Astrocyte (in vitro differentiated cells and primary cell): Measurements from ENCODE around the gene SMCO3. TPM values are rescaled to one million over a fixed set of nuclear protein-coding genes. Genes with fewer than 3 reads are reported as not detected.
A peak's percentile ranks its signal among the peaks of the same experiment; 100 is the strongest.

Source experiments
- DNase-seq: peaks from one replicate; pipeline ENCODE4 v3.0.0-alpha.2; 2010; ENCODE audit warnings: low read depth
- FAIRE-seq: peaks from 2 replicates; lab custom pipeline; 2011; peaks lifted over from hg19 to GRCh38; lab: Jason Lieb, UNC
- H2AFZ ChIP-seq: 2 replicates; pipeline ENCODE4 v1.6.0; 2012; ENCODE audit warnings: low read depth, low read length, inconsistent platforms
- H3K27ac ChIP-seq: 2 replicates; pipeline ENCODE4 v1.5.1; 2011; ENCODE audit warnings: low read depth, low read length, inconsistent platforms
- H3K27me3 ChIP-seq: 2 replicates; pipeline ENCODE4 v1.6.0; 2011; ENCODE audit warnings: low read length, inconsistent platforms; ENCODE audit not compliant: insufficient read depth
- H3K36me3 ChIP-seq: 2 replicates; pipeline ENCODE4 v1.5.1; 2011; ENCODE audit warnings: low read length, inconsistent platforms; ENCODE audit not compliant: insufficient read depth
- H3K4me1 ChIP-seq: 2 replicates; pipeline ENCODE4 v1.5.1; 2011; ENCODE audit warnings: low read length, inconsistent platforms; ENCODE audit not compliant: insufficient read depth
- H3K4me2 ChIP-seq: 2 replicates; pipeline ENCODE4 v1.6.0; 2012; ENCODE audit warnings: low read length, inconsistent platforms
- H3K4me3 ChIP-seq: 2 replicates; pipeline ENCODE4 v1.5.1; 2011; ENCODE audit warnings: low read depth, mild to moderate bottlenecking, low read length, inconsistent platforms; ENCODE audit not compliant: insufficient read depth
- H3K79me2 ChIP-seq: 2 replicates; pipeline ENCODE4 v1.6.0; 2012; ENCODE audit warnings: mild to moderate bottlenecking, low read length, inconsistent platforms; ENCODE audit not compliant: insufficient read depth
- H3K9ac ChIP-seq: 2 replicates; pipeline ENCODE4 v1.6.0; 2012; ENCODE audit warnings: mild to moderate bottlenecking, low read length, inconsistent platforms
- H3K9me3 ChIP-seq: 2 replicates; pipeline ENCODE4 v1.5.1; 2012; ENCODE audit warnings: low read depth, mild to moderate bottlenecking, low read length, inconsistent platforms; ENCODE audit not compliant: insufficient read depth
- H4K20me1 ChIP-seq: 2 replicates; pipeline ENCODE4 v1.6.0; 2012; ENCODE audit warnings: low read length, inconsistent platforms; ENCODE audit not compliant: insufficient read depth
- H3K27ac Mint-ChIP-seq: one replicate; pipeline ENCODE4 v1.8.0; 2021; ENCODE audit warnings: mild to moderate bottlenecking, mixed read lengths; ENCODE audit not compliant: unreplicated experiment
- H3K27me3 Mint-ChIP-seq: one replicate; pipeline ENCODE4 v1.8.0; 2021; ENCODE audit warnings: low read depth, mixed read lengths; ENCODE audit not compliant: unreplicated experiment
- H3K36me3 Mint-ChIP-seq: one replicate; pipeline ENCODE4 v1.8.0; 2021; ENCODE audit warnings: low read depth, mixed read lengths; ENCODE audit not compliant: unreplicated experiment
- H3K4me1 Mint-ChIP-seq: one replicate; pipeline ENCODE4 v1.8.0; 2021; ENCODE audit warnings: low read depth, mixed read lengths; ENCODE audit not compliant: unreplicated experiment
- H3K4me3 Mint-ChIP-seq: one replicate; pipeline ENCODE4 v1.8.0; 2021; ENCODE audit warnings: mild to moderate bottlenecking, moderate library complexity, mixed read lengths; ENCODE audit not compliant: unreplicated experiment
- H3K9me3 Mint-ChIP-seq: one replicate; pipeline ENCODE4 v1.8.0; 2021; ENCODE audit warnings: mild to moderate bottlenecking, mixed read lengths; ENCODE audit not compliant: unreplicated experiment
- CTCF ChIP-seq: IDR thresholded peaks from 2 replicates; pipeline ENCODE4 v1.5.1; 2011; ENCODE audit warnings: low read depth, mild to moderate bottlenecking, inconsistent platforms, low read length, moderate library complexity; ENCODE audit not compliant: insufficient read depth
- EZH2 ChIP-seq: IDR thresholded peaks from 2 replicates; pipeline ENCODE4 v1.6.1; 2012; ENCODE audit warnings: mild to moderate bottlenecking, low read length, inconsistent platforms; ENCODE audit not compliant: insufficient read depth
- total RNA-seq: library from RNA; stranded (reverse); gene quantifications from 2 replicates; pipeline ENCODE4 v1.2.1, GENCODE V29; 2021

SMCO3 gene
- total RNA-seq, 1 donor from 2014 or later: 0.57 TPM

GRCh38 chr12:14771651-14772137, 42.3 kb downstream of the SMCO3 start:
- DNase-seq: no peak
- no peaks in the 10 kb centered on the region for H3K9me3 ChIP-seq
- peak overlapping the region; percentile 50 for H2AFZ ChIP-seq
- no peak overlapping the region for H3K27ac ChIP-seq
- Mint-ChIP-seq H3K36me3 (peaks cover 8% of the 10 kb centered on the region), H3K4me1 (peaks cover 20% of the 10 kb centered on the region), H3K4me3 (peak overlapping the region; percentile 96), H3K27ac (peak overlapping the region; percentile 79), H3K9me3 (no peaks in the 10 kb centered on the region), H3K27me3 (no peaks in the 10 kb centered on the region)
- peaks cover 19% of the 10 kb centered on the region for H3K4me1 ChIP-seq
- H3K4me2 ChIP-seq: peak overlapping the region; percentile 88
- no peaks in the 10 kb centered on the region for H3K27me3 ChIP-seq
- FAIRE-seq: no peak
- TF ChIP-seq CTCF (no peak), EZH2 (no peak)
- H3K9ac ChIP-seq: no peak overlapping the region
- H3K4me3 ChIP-seq: no peak overlapping the region
- H4K20me1 ChIP-seq: peaks cover 13% of the 10 kb centered on the region
- peaks cover 25% of the 10 kb centered on the region for H3K79me2 ChIP-seq
- no peaks in the 10 kb centered on the region for H3K36me3 ChIP-seq

DNA sequence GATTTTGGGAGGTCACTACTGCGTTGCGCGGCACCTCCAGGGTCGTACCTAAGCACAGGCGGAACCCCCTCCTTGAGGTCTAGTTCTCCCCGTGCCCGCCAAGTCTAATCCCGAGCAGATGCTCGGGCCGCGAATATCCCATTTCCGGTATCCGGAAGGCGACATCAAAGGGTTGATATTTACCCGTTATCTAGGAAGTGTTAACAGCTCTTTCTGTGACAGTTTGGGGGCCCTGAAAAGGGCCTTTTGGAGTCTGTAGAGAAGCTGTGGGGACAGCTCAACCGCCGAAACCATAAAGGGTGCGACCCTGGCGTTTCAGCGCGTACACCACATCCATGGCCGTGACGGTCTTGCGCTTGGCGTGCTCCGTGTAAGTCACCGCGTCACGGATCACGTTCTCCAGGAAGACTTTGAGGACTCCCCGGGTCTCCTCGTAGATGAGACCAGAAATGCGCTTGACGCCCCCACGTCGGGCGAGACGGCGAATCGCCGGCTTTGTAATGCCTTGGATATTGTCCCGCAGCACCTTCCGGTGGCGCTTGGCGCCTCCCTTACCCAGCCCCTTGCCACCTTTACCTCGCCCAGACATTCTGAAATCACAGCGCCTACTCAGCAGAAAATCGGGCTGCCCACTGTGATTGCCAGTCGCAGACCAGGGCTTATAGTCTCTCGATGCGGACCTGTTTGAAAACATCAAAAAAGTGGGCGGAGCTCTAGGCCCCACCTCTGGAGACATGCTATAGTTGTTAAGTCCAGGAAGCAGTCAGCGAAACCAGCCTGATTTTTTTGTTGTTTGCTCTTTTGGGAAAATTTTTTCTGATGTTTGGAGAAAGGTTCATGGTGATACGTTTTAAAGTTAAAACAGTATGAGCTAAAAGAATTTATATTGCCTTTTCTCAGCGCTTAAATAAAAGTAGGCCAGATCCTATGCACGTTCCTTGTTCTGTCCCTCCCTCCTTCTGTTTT, 43.2 kb downstream of the SMCO3 start:
- H3K9me3 ChIP-seq: no peaks in the 10 kb centered on the region
- peak overlapping the region; percentile 86 for H3K9ac ChIP-seq
- peak overlapping the region; percentile 84 for H3K27ac ChIP-seq
- DNase-seq: peak; percentile 82
- no peaks in the 10 kb centered on the region for H3K27me3 Mint-ChIP-seq
- H3K4me3 Mint-ChIP-seq: peak overlapping the region; percentile 96
- peaks cover 12% of the 10 kb centered on the region for H3K4me1 Mint-ChIP-seq
- peak overlapping the region; percentile 81 for H3K4me3 ChIP-seq
- peak overlapping the region; percentile 96 for H3K27ac Mint-ChIP-seq
- FAIRE-seq: no peak
- peaks cover 27% of the 10 kb centered on the region for H3K79me2 ChIP-seq
- peaks cover 2% of the 10 kb centered on the region for H3K9me3 Mint-ChIP-seq
- peaks cover 3% of the 10 kb centered on the region for H3K36me3 ChIP-seq
- H3K36me3 Mint-ChIP-seq: peaks cover 14% of the 10 kb centered on the region
- peaks cover 15% of the 10 kb centered on the region for H3K4me1 ChIP-seq
- peak overlapping the region; percentile 88 for H3K4me2 ChIP-seq
- peak overlapping the region; percentile 77 for H2AFZ ChIP-seq
- TF ChIP-seq CTCF: no peak
- no peak for TF ChIP-seq EZH2
- H4K20me1 ChIP-seq: peaks cover 13% of the 10 kb centered on the region
- no peaks in the 10 kb centered on the region for H3K27me3 ChIP-seq
